ENCODE measurements around the gene CCSER1.

Gene CCSER1

GRCh38 chr4:91359041-91360031 is 1232.1 kb downstream of the CCSER1 start:
- TF ChIP-seq CTCF (conservative IDR thresholded peaks at IDR 0.05; ENCODE audit: low read length): no peak
- TF ChIP-seq EZH2phosphoT487 (IDR thresholded peaks at IDR 0.05; ENCODE audit: borderline replicate concordance): no peak
- H3K4me3 ChIP-seq (ENCODE audit: low read length, poor library complexity, severe bottlenecking): no peak overlapping the region
- H3K36me3 ChIP-seq (ENCODE audit: insufficient read depth, low read length): no peaks in the 10 kb centered on the region
- H3K4me2 ChIP-seq (ENCODE audit: low read depth, low read length, poor library complexity, severe bottlenecking): no peak overlapping the region
- H3K4me1 ChIP-seq (ENCODE audit: insufficient read depth, low read length, poor library complexity, severe bottlenecking): no peaks in the 10 kb centered on the region
- no peaks in the 10 kb centered on the region for H3K79me2 ChIP-seq (ENCODE audit: insufficient read depth, low read length)
- no peak overlapping the region for H2AFZ ChIP-seq (ENCODE audit: low read length)
- H3K9me2 ChIP-seq (replicated peaks; ENCODE audit: low read depth, low read length): no peaks in the 10 kb centered on the region
- H3K9ac ChIP-seq (ENCODE audit: low read depth, low read length, poor library complexity, severe bottlenecking): no peak overlapping the region
- H3K27me3 ChIP-seq (ENCODE audit: insufficient read depth, low read length, poor library complexity, severe bottlenecking): no peaks in the 10 kb centered on the region
- H3K9me3 ChIP-seq (ENCODE audit: insufficient read depth, low read depth, low read length): no peaks in the 10 kb centered on the region
- no peaks in the 10 kb centered on the region for H3F3A ChIP-seq (ENCODE audit: low read depth)
- H4K20me1 ChIP-seq (ENCODE audit: insufficient read depth, low read length, poor library complexity, severe bottlenecking): no peaks in the 10 kb centered on the region

- Histone ChIP-seq H3K4me2 (ENCODE audit: low read depth, low read length, poor library complexity, severe bottlenecking) (no peak overlapping the region), H3K9me2 (replicated peaks; ENCODE audit: low read depth, low read length) (no peaks in the 10 kb centered on the region), H3K4me1 (ENCODE audit: insufficient read depth, low read length, poor library complexity, severe bottlenecking) (no peaks in the 10 kb centered on the region), H4K20me1 (ENCODE audit: insufficient read depth, low read length, poor library complexity, severe bottlenecking) (no peaks in the 10 kb centered on the region), H3K9me3 (ENCODE audit: insufficient read depth, low read depth, low read length) (no peaks in the 10 kb centered on the region), H3K79me2 (ENCODE audit: insufficient read depth, low read length) (no peaks in the 10 kb centered on the region), H2AFZ (ENCODE audit: low read length) (no peak overlapping the region), H3F3A (ENCODE audit: low read depth) (no peaks in the 10 kb centered on the region), H3K36me3 (ENCODE audit: insufficient read depth, low read length) (no peaks in the 10 kb centered on the region), H3K27me3 (ENCODE audit: insufficient read depth, low read length, poor library complexity, severe bottlenecking) (no peaks in the 10 kb centered on the region), H3K9ac (ENCODE audit: low read depth, low read length, poor library complexity, severe bottlenecking) (no peak overlapping the region), H3K4me3 (ENCODE audit: low read length, poor library complexity, severe bottlenecking) (no peak overlapping the region)
- TF ChIP-seq CTCF (conservative IDR thresholded peaks at IDR 0.05; ENCODE audit: low read length): no peak
- TF ChIP-seq EZH2phosphoT487 (IDR thresholded peaks at IDR 0.05; ENCODE audit: borderline replicate concordance): no peak
These were observed 1234.9 kb downstream of the CCSER1 start for GRCh38 chr4:91362125-91362524.

- no peaks in the 10 kb centered on the region for H3K9me2 ChIP-seq (replicated peaks; ENCODE audit: low read depth, low read length)
- H3K36me3 ChIP-seq (ENCODE audit: insufficient read depth, low read length): no peaks in the 10 kb centered on the region
- H3K9me3 ChIP-seq (ENCODE audit: insufficient read depth, low read depth, low read length): no peaks in the 10 kb centered on the region
- H3K9ac ChIP-seq (ENCODE audit: low read depth, low read length, poor library complexity, severe bottlenecking): no peak overlapping the region
- H3K79me2 ChIP-seq (ENCODE audit: insufficient read depth, low read length): no peaks in the 10 kb centered on the region
- no peak overlapping the region for H2AFZ ChIP-seq (ENCODE audit: low read length)
- H3K4me3 ChIP-seq (ENCODE audit: low read length, poor library complexity, severe bottlenecking): no peak overlapping the region
- H3F3A ChIP-seq (ENCODE audit: low read depth): no peaks in the 10 kb centered on the region
- no peaks in the 10 kb centered on the region for H3K4me1 ChIP-seq (ENCODE audit: insufficient read depth, low read length, poor library complexity, severe bottlenecking)
- H4K20me1 ChIP-seq (ENCODE audit: insufficient read depth, low read length, poor library complexity, severe bottlenecking): no peaks in the 10 kb centered on the region
- H3K4me2 ChIP-seq (ENCODE audit: low read depth, low read length, poor library complexity, severe bottlenecking): no peak overlapping the region
- H3K27me3 ChIP-seq (ENCODE audit: insufficient read depth, low read length, poor library complexity, severe bottlenecking): no peaks in the 10 kb centered on the region
- TF ChIP-seq EZH2phosphoT487 (IDR thresholded peaks at IDR 0.05; ENCODE audit: borderline replicate concordance) (no peak), CTCF (conservative IDR thresholded peaks at IDR 0.05; ENCODE audit: low read length) (no peak)
These were observed 1239.4 kb downstream of the CCSER1 start for GRCh38 chr4:91366554-91366953.

Measured in Loucy (cell line).